Stimulated activated memory B cell treated with anti-CD40 and anti-IgM and Interleukin-4, amounts not matched to agents 10 μg/mL and 1 μg/mL and 100 μg/mL, for 72 hours (primary cell): Measurements from ENCODE around the gene SIPA1L3.

Experiments used
- ATAC-seq: fragments of 150-1000 bp; cut with Tn5 transposase; 2 replicates; pipeline ENCODE4 v1.10.0; 2021
- H3K27ac Mint-ChIP-seq: one replicate; pipeline ENCODE4 v1.8.0; 2022; ENCODE audit warnings: mild to moderate bottlenecking, mixed read lengths
- H3K27me3 Mint-ChIP-seq: one replicate; pipeline ENCODE4 v1.8.0; 2022; ENCODE audit warnings: mixed read lengths
- H3K36me3 Mint-ChIP-seq: one replicate; pipeline ENCODE4 v1.8.0; 2022; ENCODE audit warnings: mixed read lengths
- H3K4me1 Mint-ChIP-seq: one replicate; pipeline ENCODE4 v1.8.0; 2022; ENCODE audit warnings: mixed read lengths
- H3K4me3 Mint-ChIP-seq: one replicate; pipeline ENCODE4 v1.8.0; 2022; ENCODE audit warnings: mild to moderate bottlenecking, moderate library complexity, mixed read lengths
- H3K9me3 Mint-ChIP-seq: one replicate; pipeline ENCODE4 v1.8.0; 2022; ENCODE audit warnings: mixed read lengths

Gene SIPA1L3

DNA sequence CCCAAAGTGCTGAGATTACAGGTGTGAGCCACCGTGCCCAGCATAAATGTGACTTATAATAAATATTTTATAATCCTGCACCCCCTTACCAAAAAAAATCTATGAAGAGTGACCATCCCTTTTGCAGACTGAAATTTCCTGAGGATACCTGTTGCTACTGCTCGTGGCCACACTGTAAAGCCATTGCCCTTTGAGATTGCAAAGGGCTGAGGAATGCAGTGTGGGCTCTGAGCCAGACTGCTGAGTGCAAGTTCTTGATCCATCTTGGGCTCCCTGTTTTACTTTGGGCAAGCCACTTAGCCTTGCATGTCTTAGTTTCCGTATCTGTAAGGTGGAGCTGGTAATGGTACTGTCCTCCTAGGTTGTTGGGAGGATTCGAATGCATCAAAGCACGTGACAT, 23.4 kb downstream of the SIPA1L3 start:
- H3K4me3 Mint-ChIP-seq: no peak overlapping the region

DNA sequence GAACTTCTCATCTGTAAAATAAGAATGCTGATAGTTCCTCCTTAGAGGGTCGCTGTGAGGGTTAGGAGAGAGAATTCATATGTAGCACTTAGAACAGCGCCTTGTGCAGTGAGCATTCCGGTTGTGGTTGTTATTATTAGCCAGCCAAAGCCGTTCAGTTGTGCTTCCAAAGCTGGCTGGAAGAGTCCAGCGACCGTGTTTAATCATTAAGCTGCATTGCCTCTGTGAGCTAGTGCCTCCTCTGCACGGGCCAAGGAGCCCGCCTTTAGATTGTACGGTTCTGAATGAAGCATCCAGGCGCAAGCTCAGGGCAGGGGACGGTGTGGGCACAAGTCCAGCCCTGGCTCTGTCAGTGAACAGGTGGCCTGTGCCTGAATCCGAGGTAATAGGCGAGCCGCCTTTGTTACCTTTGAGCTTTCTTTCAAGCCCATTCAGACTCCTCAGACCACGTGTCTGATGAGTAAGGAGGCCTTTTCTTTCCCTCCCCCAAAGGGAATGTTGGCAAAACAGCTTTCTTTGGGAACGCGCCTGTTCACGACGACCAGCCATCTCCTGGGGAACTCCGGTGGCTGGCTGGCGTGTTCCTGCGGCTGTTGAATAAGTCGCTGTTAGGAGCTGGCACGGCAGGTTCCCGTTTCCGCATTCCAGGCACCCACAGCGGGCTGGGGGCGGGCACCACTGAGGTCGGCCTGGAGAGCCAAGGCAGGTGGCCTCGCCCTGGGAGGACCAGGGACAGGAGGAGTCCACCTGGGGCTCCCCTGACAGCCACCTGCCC, 25.1 kb downstream of the SIPA1L3 start:
- no peaks in the 10 kb centered on the region for H3K27me3 Mint-ChIP-seq
- peak overlapping the region; percentile 93 for H3K27ac Mint-ChIP-seq
- no peaks in the 10 kb centered on the region for H3K9me3 Mint-ChIP-seq
- peaks cover 32% of the 10 kb centered on the region for H3K36me3 Mint-ChIP-seq
- peak overlapping the region; percentile 56 for H3K4me3 Mint-ChIP-seq
- peaks cover 73% of the 10 kb centered on the region for H3K4me1 Mint-ChIP-seq
- ATAC-seq: peak; percentile 52

More for the DNA sequence above, 23.4 kb downstream of the SIPA1L3 start:
- Mint-ChIP-seq H3K27me3 (no peaks in the 10 kb centered on the region), H3K36me3 (peaks cover 34% of the 10 kb centered on the region), H3K4me1 (peaks cover 84% of the 10 kb centered on the region), H3K27ac (peak overlapping the region; percentile 94), H3K9me3 (no peaks in the 10 kb centered on the region)
- no peak for ATAC-seq

DNA sequence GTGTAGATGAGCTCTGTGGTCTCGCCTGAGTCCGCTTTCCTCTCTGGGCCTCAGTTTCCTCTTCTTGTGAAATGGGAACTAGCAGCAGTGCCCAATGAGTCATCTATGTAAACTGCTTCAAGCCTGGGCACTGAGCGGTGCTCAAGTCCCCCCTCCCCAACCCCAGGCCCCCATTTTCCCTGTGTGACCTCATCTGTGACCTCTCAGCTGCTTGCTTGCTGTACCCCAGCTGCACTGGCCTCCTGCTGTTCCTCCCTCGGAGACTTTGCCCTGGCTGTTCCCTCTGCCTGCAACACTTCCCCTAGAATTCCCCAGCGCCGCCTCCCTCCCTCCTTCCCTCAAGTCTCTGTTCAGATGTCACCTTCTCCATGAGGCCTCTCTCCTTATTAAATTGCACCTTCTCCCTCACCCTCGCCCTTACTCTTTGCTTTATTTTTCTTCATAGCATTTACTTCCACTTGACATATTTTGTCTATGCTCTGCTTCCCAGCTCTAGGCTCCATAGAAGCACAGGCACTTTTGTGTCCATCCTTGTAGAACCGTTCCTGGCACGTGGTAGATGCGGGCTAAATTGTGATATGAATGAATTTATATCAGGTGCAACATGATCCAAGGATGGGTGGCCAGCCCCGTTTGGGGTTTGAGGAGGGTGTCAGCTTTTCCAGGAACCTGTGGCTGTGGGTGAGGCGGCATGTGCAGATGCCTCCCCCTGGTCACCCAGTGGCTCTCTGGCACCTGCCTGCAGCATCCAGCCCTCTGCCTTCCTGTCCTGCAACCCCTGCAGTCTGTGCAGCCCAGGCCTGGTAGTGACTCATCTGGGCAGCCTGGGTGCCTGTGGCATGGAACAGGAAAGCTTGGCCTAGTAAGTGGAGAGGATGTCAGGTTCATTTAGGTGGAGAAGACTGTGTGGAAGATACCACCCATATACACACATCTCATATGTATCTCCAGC, 26.3 kb downstream of the SIPA1L3 start:
- peaks cover 32% of the 10 kb centered on the region for H3K36me3 Mint-ChIP-seq
- no peak for ATAC-seq

DNA sequence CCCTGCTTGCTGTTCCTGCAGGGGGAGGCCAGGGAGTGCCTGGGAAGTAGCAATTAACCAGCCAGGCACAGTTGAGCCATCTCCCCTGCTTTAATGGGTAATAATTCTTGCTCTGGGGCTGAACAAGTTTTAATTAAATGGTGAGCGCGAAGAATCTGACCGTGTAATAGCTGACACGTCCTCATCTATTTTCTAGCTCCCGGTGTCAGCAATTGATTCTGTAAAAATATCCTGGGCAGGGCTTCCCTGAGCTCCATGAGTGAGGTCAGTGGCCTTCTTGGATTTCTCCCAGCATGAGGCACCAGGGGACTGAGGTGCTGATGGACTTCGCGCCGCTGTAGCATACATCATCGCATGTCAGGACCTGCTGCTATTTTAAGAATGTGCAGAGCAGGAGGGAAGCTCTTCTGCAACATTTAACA, 26.9 kb downstream of the SIPA1L3 start:
- peaks cover 32% of the 10 kb centered on the region for H3K36me3 Mint-ChIP-seq
- peak overlapping the region; percentile 93 for H3K27ac Mint-ChIP-seq

More for the DNA sequence above, 26.3 kb downstream of the SIPA1L3 start:
- H3K9me3 Mint-ChIP-seq: no peaks in the 10 kb centered on the region
- peaks cover 66% of the 10 kb centered on the region for H3K4me1 Mint-ChIP-seq
- H3K4me3 Mint-ChIP-seq: peak overlapping the region; percentile 56
- peak overlapping the region; percentile 93 for H3K27ac Mint-ChIP-seq
- no peaks in the 10 kb centered on the region for H3K27me3 Mint-ChIP-seq

DNA sequence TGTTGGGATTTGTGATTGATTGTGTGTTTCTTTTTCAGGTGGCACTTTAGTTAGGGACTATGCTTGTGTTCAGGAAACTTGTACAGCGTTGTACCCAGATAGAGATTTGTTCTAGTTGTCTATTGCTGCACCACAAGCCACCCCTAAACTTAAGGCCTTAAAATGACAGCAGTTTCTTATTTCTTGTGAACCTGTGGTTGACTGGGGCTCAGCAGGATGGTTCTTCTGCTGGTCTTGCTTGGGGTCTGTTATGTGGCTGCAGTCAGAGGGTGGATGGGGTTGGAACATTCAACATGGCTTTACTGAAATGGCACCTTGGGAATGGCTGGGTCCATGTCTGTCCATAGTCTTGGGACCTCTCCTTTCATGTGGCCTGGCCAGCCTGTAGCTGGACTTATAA, 28.3 kb downstream of the SIPA1L3 start:
- Mint-ChIP-seq H3K36me3 (peaks cover 38% of the 10 kb centered on the region), H3K4me1 (peaks cover 57% of the 10 kb centered on the region), H3K4me3 (no peak overlapping the region), H3K9me3 (no peaks in the 10 kb centered on the region), H3K27me3 (no peaks in the 10 kb centered on the region), H3K27ac (no peak overlapping the region)
- ATAC-seq: no peak

More for the DNA sequence above, 26.9 kb downstream of the SIPA1L3 start:
- no peak overlapping the region for H3K4me3 Mint-ChIP-seq
- H3K9me3 Mint-ChIP-seq: no peaks in the 10 kb centered on the region
- no peaks in the 10 kb centered on the region for H3K27me3 Mint-ChIP-seq
- H3K4me1 Mint-ChIP-seq: peaks cover 66% of the 10 kb centered on the region
- ATAC-seq: no peak

DNA sequence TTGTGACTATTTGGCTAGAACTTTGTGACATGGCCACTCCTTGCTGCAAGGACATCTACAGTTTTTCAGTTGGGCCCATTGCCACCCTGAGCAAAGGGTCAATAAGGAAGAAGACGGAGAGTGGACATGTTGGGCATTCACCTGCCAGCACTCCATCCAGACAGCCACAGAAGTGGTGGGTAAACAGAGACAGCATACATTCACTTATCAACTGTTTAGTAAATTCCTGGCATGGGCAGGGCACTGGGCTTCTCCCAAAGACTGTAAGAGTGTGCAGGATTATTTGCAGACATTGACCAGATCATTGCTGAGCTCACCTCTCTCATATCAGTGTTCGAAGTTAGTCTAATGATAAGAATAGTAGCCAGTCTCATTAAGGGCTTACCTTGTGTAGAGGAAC, 29.2 kb downstream of the SIPA1L3 start:
- peaks cover 54% of the 10 kb centered on the region for H3K4me1 Mint-ChIP-seq
- no peak overlapping the region for H3K27ac Mint-ChIP-seq
- no peak overlapping the region for H3K4me3 Mint-ChIP-seq
- no peak for ATAC-seq
- H3K9me3 Mint-ChIP-seq: no peaks in the 10 kb centered on the region
- H3K36me3 Mint-ChIP-seq: peaks cover 38% of the 10 kb centered on the region
- no peaks in the 10 kb centered on the region for H3K27me3 Mint-ChIP-seq

DNA sequence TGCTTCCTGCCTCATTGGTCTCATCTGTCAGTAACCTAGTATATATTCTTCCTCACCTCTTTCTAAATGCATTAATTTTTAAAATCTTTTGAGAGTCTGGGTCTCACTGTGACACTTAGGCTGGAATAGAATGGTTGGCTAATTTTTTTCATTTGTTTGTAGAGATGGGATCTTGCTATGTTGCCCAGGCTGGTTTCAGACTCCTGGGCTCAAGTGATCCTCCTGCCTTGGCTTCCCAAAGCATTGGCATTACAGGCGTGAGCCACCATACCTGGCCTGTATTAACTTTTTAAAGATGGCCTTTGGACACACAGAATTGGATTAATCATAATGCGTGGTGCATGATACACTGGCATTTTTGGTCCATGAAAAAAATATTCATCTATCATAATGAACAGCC, 29.9 kb downstream of the SIPA1L3 start:
- ATAC-seq: no peak
- Mint-ChIP-seq H3K9me3 (no peaks in the 10 kb centered on the region), H3K27ac (no peak overlapping the region), H3K36me3 (peaks cover 45% of the 10 kb centered on the region), H3K27me3 (no peaks in the 10 kb centered on the region), H3K4me3 (no peak overlapping the region), H3K4me1 (peaks cover 57% of the 10 kb centered on the region)

DNA sequence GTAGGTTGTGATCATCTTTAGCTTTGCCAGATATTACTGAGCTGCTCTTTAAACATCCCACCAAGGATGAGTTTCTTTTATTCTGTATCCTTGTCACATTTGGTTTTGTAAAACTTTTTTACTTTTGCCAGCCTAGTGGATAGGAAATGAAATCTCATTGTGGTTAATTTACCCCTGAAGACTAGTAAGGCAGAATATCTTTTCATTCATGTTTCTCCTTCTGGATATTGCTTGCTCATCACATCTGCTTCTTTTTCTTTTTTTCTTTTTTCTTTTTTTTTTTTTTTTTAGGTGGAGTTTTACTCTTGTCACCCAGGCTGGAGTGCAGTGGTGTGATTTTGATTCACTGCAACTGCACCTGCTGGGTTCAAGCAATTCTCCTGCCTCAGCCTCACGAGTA, 31.3 kb downstream of the SIPA1L3 start:
- no peak for ATAC-seq
- H3K27me3 Mint-ChIP-seq: no peaks in the 10 kb centered on the region
- no peaks in the 10 kb centered on the region for H3K9me3 Mint-ChIP-seq
- H3K36me3 Mint-ChIP-seq: peaks cover 56% of the 10 kb centered on the region
- no peak overlapping the region for H3K27ac Mint-ChIP-seq
- no peak overlapping the region for H3K4me3 Mint-ChIP-seq
- peaks cover 57% of the 10 kb centered on the region for H3K4me1 Mint-ChIP-seq

DNA sequence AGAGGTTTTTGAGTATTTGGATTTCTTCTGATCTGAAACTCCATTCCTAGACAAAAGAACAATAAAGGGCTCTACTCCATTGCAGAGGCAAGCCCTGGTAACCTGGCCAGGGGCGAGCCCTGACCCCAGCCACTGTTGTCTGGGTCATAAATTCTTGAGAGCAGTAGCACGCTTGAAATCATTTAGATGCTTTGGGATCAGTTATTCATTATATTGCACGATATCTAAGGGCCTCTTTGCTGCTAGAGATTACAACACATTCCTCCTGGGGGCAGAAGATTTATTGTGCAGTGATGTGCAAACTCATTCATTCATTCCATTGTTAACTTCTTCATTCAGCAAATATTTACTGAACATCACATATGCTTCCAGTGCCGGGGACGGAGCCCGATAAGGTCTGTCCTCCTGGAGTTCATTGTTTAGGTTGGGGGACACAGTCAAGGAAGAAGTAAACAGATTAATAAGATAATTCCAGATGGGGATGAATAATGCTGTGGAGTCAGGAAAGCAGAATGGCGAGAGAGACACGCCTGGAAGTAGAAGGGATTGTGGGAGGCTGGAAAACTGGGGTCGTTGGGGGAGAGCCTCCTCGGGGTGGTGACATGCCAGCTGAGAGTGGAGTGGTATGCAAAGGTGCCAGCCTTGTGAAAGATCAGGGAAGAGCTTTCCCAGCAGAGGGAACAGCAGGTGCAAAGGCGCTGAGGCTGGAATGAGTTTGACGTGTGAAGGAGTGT, 34.9 kb downstream of the SIPA1L3 start:
- H3K27me3 Mint-ChIP-seq: no peaks in the 10 kb centered on the region
- peak overlapping the region; percentile 50 for H3K27ac Mint-ChIP-seq
- no peak for ATAC-seq
- no peaks in the 10 kb centered on the region for H3K9me3 Mint-ChIP-seq
- no peak overlapping the region for H3K4me3 Mint-ChIP-seq
- peaks cover 33% of the 10 kb centered on the region for H3K36me3 Mint-ChIP-seq
- peaks cover 43% of the 10 kb centered on the region for H3K4me1 Mint-ChIP-seq

DNA sequence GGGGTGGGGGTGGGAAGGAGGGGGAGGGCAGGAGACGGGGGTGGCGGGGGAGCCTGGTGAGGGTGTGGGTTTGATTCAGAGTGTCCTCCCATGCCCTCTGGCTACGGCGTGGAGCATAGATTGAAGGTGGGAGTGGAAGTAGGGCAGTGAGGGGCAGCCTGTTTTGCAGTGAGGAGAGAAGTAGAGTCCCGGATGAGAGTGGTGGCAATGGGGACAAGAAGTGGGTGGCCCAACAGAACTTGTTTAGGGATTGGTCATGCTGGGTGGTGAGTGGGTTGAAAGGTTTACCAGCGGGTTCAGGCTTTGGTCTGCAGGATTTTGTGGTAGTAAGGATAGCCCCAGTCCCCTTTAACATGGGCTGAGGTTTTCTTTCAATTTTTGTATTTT, 35.5 kb downstream of the SIPA1L3 start:
- ATAC-seq: no peak
- H3K27me3 Mint-ChIP-seq: no peaks in the 10 kb centered on the region
- peak overlapping the region; percentile 50 for H3K27ac Mint-ChIP-seq
- H3K4me1 Mint-ChIP-seq: peaks cover 45% of the 10 kb centered on the region
- H3K9me3 Mint-ChIP-seq: no peaks in the 10 kb centered on the region
- no peak overlapping the region for H3K4me3 Mint-ChIP-seq
- H3K36me3 Mint-ChIP-seq: peaks cover 36% of the 10 kb centered on the region

DNA sequence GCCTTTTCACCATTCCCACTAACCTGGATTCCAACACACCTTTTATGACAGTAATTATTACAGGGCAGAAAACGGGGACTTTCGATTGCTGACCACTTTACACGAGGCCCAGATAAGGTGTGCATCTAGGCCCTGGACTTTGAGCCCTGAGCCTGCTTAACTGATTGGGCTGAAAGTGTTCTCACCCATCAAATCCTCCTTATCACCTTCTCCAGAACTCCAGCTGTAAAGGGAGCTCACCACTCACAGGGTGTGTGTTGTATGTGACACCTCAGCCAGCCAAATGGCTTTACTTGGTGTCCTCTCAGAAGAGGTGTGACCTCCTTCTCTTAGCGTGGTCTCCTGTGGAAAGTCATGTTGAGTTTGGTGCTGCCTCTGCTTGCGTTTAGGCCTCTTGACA, 36.5 kb downstream of the SIPA1L3 start:
- Mint-ChIP-seq H3K36me3 (peaks cover 41% of the 10 kb centered on the region), H3K27ac (peak overlapping the region; percentile 50), H3K4me3 (no peak overlapping the region), H3K9me3 (no peaks in the 10 kb centered on the region), H3K27me3 (no peaks in the 10 kb centered on the region), H3K4me1 (peaks cover 48% of the 10 kb centered on the region)
- ATAC-seq: no peak

DNA sequence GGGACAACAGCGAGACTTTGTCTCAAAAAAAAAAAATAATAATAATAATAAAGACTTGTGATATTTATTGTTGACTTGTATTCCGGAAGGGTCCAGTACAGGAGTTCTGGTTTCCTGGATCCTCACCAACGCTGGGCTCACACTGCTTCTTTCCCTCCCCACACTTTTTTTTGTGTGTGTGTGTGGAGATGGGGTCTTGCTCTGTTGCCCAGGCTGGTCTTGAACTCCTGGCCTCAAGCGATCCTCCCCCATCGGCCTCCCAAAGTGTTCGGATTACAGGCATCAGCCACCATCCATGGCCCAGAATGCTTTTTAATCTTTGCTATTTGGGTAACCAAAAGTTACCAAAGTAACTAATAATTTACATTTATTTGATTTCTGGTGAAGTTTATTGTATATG, 39.1 kb downstream of the SIPA1L3 start:
- peaks cover 52% of the 10 kb centered on the region for H3K4me1 Mint-ChIP-seq
- no peak for ATAC-seq
- no peaks in the 10 kb centered on the region for H3K27me3 Mint-ChIP-seq
- no peak overlapping the region for H3K4me3 Mint-ChIP-seq
- H3K9me3 Mint-ChIP-seq: no peaks in the 10 kb centered on the region
- no peak overlapping the region for H3K27ac Mint-ChIP-seq
- peaks cover 43% of the 10 kb centered on the region for H3K36me3 Mint-ChIP-seq

DNA sequence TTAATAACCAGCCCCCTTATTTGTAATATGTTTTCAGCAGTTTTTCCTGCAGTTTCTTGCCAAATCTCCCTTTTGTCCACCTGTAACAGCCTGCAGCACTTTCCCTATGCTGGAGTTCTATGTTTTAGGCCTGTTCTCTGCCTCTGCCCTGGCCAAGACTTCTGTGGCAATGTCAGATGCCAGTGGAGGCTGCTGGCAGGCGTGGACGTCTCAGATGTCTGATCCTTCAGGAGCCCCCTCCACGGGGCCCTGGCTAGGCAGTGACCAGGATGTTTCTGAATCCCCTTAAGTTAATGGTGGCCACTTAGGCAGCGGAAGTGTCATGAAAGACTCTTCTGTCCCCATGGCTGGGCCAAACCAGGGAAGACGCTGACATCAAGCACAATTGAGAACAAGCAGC, 40.8 kb downstream of the SIPA1L3 start:
- Mint-ChIP-seq H3K27me3 (no peaks in the 10 kb centered on the region), H3K27ac (peak overlapping the region; percentile 65), H3K4me1 (peaks cover 49% of the 10 kb centered on the region), H3K36me3 (peaks cover 28% of the 10 kb centered on the region), H3K4me3 (no peak overlapping the region), H3K9me3 (no peaks in the 10 kb centered on the region)
- ATAC-seq: no peak

DNA sequence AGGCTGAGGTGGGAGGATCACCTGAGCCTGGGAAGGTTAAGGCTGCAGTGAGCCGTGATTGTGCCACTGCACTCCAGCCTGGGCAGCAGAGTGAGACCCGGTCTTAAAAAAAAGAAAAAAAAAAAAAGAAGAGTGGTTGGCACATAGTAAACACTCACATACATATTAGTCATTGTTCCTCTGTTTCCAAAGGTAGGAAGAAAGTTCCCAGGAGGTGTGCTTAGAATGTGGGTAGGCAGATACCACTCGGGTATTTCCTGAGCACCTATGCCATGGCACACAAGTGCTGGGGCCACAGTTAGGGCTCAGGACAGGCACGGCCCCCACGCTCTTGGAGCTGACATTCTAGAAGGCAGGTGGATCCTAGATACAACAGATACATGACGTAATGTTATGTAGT, 41.4 kb downstream of the SIPA1L3 start:
- no peaks in the 10 kb centered on the region for H3K27me3 Mint-ChIP-seq
- no peak overlapping the region for H3K4me3 Mint-ChIP-seq
- H3K9me3 Mint-ChIP-seq: no peaks in the 10 kb centered on the region
- no peak for ATAC-seq
- peak overlapping the region; percentile 65 for H3K27ac Mint-ChIP-seq
- peaks cover 22% of the 10 kb centered on the region for H3K36me3 Mint-ChIP-seq
- peaks cover 49% of the 10 kb centered on the region for H3K4me1 Mint-ChIP-seq
